ENCODE results near the gene DLG2.
"Not testable (repeated sequence)": the region's sequence is repeated elsewhere in the genome, so short reads cannot be mapped to it uniquely, and the experiment has no call there.

DLG2 gene

GRCh38 chr11:83643115-83643514 is 1984.0 kb downstream of the DLG2 start:
- DNase-seq, result no peak

DNA sequence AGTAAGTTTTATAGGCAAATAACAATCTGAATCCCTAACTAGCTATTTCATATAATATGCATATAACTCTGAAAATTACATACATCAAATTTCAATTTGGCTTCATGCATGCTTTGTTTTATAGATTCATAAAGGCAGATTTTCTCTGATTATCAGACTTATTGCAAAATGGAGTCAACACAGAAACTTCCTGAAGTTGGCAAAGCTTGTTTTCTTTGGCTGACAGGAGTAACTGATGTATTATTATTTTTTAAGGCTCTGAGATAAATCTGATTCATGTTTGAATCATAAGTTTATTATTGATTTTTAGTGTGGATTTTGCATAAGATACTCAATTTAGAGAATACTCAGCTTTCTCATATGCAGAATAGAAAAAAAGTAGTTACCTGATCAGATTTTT is 1984.6 kb downstream of the DLG2 start:
- no peak for DNase-seq

DNA sequence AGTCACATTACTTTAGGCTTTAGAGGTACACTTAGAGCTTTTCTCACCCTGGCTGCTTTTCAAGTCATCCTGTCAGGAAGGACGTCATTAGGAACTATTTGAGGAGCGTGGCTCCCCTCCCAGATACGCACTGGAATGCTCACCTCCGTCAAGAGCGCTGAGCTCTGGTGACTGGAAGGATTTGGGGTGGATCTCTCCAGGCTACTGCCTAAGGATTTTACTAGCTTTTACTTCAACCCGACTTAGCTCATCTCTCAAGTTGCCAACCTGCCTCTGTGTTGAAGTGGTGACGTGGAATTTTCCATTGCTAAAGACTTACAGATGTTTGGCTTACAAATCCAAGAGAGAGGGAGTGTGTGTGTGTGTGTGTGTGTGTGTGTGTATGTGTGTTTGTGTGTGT is 1985.6 kb downstream of the DLG2 start:
- DNase-seq, result no peak

GRCh38 chr11:83639995-83640758 is 1987.0 kb downstream of the DLG2 start:
- no peak for DNase-seq

DNA sequence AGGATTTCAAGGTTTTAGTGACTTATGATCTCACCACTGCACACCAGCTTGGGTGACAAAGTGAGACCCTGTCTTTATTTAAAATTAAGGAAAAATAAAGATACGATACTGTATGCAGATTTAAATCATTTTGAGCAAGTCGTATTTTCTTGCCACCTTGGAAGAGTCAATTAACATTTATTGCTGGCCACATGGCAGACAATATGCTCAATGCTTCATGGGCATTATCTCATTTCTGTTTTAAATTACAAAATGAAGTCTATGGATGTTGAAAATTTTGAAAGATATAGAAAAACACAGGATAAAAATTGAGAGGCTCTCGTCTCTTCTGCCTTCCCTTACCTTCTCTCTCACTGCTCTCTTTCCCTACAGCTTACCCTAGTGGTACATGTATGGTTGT is 1992.0 kb downstream of the DLG2 start:
- no peak for DNase-seq

GRCh38 chr11:83630211-83630610 is 1996.9 kb downstream of the DLG2 start:
- no peak for DNase-seq

DNA sequence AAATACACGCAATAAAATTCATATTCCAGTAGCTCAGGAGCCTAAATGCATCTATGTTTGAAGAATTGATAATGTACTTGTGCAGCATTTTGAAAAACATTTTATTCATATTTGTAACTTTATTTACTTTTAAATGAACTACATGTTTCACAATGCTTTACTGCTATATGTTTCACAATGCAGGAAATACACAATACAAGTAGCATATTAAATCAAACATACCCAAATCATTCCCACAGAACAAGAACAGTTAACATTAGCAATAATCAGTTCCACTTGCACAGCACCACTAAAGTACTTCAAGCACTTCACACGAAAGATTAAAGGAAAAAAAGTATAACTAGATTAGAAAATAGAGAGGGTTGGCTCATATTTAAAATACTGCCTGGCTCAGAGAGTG is 1997.4 kb downstream of the DLG2 start:
- DNase-seq, result no peak

DNA sequence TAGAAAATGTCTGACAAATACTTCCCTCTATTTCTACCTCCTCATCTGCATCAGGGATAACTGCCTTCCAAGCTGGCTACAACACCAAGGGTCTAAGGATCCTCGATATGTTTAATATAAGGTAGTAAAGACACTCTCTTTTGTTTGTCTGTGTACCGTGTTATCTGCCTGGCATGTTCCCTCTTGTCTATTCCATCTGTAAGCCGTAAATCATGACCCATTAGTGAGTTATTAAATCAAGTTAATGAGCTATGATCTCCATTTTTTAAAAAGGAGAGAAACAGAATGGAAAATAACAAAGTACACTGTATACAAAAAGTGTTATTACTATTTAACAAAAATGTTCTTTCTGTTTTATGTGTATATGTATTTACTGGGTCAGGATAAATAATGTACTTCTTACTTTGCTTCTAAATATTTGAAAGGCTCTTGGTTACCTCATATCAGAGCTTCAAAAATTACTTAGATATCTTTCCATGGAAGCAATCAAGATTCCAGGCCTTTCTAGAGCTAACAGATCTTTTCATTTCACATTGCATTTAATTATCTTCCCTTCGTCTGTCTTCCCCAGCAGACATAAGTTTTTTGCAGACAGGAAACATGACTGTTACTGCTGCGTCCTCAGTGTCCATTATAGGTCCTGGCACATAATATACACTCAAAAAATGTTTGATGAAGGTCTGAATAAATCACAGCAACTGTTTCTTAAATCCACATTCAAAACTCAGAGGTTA is 1998.4 kb downstream of the DLG2 start:
- DNase-seq, result no peak

DNA sequence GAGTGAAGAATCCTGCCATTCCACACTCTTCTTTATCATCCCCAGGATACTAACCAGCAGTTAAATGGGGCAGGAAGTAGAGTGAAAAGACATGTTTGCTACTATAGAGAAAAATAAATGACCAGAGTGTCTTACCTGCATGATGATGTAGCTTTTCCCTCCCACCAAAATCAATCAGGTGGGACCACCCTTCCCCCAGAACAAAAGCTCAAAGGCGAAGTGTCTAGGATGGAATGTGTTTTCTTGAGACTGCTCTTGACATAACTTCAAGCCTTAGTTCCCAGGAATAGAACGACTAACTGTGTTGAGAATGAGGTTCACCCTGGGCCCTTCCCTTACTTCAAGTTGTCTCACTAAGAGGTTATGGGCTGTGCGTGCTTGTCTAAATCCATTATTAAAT is 2001.8 kb downstream of the DLG2 start:
- DNase-seq, result no peak

DNA sequence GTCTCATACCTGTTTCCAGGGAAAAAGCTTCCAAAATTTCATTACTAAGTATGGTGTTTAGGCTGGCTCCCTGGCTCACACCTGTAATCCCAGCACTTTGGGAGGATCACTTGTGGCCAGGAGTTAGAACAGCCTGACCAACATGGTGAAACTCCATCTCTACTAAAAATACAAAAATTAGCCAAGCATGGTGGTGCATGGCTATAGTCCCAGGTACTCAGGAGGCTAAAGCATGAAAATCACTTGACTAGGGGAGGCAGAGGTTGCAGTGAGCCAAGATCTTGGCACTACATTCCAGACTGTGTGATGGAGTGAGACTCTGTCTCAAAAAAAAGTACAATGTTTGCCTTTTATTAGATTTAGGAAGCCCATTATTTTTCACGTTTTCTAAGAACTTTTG is 2009.5 kb downstream of the DLG2 start:
- no peak for DNase-seq

- DNase-seq, result no peak
Measured at GRCh38 chr11:83613767-83614121, 2013.4 kb downstream of the DLG2 start.

DNA sequence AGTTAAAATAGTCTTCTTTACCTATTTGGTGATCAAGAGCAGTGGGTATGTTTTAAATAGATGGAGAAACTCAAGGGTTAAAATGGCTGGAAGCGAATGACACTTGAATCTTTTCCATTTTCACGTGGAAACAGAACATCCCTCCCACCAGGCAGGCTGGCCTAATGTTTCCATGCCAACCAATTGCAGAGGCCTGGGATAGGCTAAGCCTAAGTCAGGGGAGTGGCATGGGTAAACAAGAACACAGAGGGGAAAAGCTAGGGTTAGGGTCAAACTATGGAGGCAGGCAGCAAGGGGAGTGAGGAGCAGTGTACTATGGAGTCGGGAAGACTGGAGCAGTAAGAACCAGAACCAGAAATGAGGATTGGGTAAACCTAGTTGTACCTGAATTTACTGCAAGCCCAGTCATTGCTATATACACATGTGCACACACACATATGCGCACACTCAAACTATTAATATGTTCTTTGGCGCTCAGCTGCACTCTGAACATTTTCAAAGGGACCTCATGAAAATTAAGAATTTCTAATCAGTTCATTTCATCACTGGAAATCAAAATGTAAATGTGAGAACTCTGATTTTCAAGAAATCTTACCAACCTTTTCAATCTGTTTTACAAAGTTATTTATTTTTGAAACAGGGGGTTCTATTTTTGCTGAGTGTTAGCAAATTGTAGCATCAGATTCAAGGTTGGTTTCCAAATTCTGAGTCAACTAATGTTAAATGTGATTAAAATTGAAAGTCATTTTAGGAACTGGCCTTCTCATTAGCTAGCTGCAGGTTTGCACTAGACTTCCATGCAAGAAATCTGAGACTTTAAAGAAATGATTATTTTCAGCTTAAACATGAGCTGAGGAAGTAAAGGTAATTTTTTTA is 2014.0 kb downstream of the DLG2 start:
- no peak for DNase-seq

- DNase-seq, result no peak
Measured at GRCh38 chr11:83611600-83611999, 2015.5 kb downstream of the DLG2 start.

GRCh38 chr11:83611031-83611430 is 2016.1 kb downstream of the DLG2 start:
- no peak for DNase-seq

- DNase-seq, result no peak
Measured at GRCh38 chr11:83609191-83609590, 2018.0 kb downstream of the DLG2 start.

DNA sequence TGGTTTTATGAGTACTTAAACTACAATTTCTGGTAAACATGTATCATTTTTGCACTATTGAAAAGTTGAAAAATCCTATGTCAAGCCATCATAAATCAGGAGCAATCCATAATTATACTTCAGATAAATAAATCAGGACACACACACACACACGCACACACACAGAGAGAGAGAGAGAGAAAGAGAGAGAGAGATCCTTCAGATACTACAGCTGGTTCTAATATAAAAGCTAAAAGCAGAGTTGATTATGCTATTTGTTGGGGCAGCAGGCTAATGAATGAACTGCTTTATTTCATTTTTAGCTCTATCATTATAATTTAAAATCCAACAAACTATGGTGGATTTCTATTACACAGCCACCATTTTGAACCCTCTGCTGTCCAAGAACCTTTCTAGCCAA is 2018.6 kb downstream of the DLG2 start:
- no peak for DNase-seq

DNA sequence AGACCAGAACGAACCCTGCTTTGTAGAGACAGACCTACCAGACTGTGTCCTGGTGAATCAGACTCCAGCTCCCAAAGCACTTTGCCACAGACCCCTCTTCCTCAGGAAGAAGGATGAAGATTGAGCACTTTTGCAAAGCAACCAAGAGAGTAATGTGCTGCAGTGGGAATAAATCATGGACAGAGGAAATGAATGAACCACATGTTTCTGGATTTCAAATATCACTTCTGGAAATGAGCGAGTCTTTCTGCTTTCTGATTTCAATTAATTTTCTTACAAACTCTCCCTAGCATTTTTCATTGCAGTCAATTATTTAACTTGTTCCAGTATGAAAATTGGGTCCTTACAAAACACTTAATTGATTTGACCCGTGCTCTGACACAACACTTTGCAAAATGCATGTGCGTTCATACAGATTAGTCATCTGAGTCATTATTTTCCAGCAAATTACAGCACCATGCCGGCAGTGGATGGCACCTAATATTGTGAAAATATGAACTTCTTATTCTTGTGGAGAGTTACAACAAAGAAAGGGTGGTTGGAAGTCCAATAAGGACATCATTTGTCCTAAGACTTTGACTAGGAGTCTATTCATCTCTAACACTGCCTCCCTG is 2025.1 kb downstream of the DLG2 start:
- DNase-seq, result no peak

DNA sequence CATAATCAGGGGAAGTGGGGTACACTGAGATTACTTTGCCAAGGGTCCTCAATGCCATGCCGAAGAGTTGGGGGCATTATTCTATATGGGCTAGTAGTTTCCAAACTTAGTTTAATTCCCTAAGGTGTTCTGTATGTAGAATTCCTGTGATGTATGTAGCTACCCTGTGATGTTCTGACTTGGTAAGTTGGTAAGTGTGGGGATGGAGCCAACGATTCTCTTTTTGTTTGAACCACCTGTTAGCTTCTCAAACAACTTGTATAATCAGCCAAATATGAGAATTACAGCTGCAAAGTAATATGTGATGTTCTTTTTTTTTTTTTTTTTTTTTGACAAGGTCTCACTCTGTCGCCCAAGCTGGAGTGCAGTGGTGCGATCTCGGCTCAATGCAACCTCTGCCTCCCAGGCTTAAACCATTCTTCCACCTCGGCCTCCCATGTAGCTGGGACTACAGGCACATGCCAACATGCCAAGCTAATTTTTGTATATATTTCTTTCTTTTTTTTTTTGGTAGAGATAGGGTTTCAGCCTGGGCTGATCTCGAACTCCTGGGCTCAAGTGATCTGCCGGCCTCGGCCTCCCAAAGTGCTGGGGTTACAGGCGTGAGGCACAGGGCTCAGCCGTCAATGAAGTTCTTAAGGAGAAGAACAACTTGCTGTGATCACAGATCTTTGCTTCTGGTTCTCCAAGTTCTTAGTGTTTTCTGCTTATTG is 2025.8 kb downstream of the DLG2 start:
- no peak for DNase-seq

DNA sequence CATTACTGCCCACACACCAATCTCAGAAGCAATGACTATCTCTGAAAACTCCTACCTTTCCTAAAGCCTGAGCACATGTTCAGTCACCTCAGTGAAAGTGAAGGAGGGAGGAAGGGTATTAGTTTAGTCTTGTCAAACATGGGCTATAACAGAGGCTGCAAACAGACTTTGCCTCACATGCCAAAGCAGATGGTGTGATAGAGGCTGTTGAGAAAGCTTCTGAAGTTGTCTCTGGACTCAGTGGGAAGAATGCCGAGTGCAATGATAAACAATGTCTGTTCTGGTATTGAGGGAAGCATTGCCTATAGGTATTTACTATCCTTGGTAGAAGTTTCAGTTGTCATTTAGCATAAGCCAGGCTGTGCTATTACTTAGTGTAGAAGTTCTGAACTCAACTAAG is 2026.5 kb downstream of the DLG2 start:
- no peak for DNase-seq

DNA sequence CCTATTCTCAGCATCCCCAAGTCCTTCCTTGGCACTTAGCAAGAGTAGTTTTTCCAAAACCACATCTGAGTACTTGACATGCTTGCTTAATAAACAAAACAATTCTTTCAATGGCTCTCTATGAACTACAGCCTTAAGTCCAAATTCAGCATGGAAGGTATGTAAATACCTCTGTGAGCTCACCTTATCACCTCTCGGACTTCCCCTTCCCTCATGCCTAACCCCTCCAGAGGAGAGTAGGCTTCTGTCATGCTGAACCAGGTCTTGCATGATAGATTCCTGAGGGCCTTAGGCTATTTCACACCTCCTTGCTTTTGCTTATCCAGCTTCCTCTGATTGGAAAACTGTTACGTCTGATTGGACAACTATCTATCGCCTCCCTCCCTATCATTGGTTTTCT is 2028.1 kb downstream of the DLG2 start:
- no peak for DNase-seq

- DNase-seq, result not testable (repeated sequence)
Measured at GRCh38 chr11:83587797-83588196, 2039.3 kb downstream of the DLG2 start.

DNA sequence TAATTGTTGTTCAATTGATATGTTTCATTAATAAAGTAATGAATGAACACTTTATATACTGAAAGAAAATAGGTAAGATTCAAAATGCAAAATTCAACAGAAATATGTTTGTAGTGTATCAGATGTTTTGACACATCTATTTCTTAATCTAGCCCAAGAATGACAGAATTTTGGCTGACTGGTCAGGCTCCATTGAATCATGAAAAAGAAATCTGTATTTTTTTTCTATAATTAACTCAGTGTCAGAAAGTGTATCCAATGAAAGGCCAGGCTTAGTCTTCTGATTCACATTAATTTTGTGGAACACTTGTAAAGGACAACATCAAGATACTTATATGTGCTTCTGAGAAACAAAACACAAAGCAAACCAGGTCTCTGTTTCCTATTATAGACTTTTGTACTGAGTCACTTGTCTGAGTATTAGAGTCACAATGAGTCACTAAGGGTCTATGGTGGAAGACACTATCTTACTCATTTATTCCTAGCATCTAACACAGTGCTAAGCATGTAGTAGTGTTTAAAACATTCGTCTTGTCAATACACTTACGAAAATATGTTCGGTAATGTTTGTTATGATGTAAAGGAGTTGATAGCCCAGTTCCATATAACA is 2043.3 kb downstream of the DLG2 start:
- no peak for DNase-seq
